ENCODE measurements around the gene COL16A1.
A peak's percentile ranks its signal among the peaks of the same experiment; 100 is the strongest.

Gene COL16A1

DNA sequence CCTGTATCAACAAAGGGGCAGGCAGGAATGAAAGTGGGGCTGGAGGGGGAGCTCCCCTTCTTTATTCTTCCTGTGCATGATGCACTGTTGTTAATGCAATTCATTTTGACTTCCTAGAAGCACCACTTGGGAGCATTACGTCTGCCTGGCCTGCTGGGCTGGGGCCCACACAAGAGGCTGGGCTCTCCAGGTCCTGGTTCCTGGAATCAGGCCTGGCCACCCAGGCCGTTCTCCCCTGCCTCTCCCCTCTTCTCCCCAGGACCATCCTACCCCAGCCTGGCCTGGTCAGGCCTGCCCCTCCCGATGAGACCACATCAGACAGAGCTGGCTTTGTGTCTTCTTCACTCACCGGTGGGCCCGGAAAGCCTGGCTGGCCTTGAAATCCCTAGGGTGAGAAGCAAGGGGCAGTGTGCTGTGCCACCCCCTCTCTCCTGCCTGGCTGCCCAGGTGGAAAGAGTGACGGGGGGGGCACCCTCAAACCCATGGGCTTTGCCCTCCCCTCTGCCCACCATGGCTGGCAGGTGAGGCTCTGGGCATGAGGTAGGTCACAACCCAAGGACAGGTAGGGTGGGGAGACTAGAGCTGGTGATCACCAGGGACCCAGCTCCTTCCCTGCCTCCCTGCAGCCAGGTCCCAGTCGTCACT, 38.5 kb downstream of the COL16A1 start:
- no peak for DNase-seq (ENCODE audit: low spot score)

GRCh38 chr1:31664528-31664927, 39.3 kb downstream of the COL16A1 start:
- no peak for DNase-seq (ENCODE audit: low spot score)

DNA sequence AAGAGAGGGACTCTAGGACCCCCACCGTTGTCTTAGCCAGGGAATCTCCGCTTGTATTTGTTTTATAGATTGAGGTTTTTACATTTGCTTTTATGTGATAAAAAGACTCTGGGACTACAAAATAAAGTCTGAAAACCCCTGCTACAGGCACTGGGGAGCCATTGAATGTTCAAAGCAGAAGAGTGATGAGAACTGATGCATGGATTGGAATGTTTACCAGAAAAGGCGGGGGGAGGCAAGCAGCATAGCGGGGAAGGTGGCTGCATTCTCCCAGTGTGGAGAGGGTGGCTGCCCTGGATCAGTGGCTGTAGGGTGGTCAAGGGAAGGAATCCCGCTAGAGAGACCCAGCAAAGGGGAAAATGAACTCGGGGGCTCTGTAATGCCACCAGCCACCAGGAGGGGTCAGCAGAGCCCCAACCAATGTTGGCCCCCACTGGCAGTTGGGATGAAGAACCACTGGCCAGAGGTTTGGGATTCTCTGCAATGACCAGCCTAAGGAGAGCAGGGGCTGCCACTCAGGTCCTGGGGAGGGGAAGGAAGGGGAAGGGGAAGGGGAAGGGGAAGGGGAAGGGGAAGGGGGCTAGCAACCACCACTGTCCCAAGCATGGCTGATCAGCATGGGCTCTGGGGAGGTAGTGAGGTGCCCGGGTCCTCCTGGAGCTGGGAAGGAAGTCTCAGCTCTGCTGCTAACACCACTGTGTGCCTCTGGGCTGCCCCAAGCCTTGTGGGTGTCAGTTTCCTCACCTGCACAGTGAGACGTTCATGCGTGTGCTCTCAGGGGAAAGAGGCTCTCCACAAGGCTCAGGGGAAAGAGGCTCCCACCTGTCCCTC, 40.0 kb downstream of the COL16A1 start:
- peak; percentile 43 for DNase-seq (ENCODE audit: low spot score)

DNA sequence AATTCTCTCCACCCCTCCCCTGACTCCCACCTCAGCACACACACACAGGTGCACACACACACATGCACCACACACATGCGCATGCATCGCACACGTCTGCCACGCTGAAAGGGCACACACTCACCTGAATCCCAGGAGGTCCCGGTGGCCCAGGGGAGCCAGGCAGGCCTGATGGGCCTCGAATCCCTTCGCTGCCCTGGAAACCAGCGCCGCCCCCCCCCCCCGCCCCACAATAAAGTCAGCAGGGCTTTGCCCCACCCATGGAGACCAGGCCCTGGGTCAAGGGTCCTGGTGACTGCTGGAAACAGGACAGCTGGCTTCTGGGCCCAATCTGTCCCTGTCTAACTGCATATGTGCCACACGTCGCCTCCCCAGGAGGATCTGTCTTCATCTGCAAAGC, 41.4 kb downstream of the COL16A1 start:
- no peak for DNase-seq (ENCODE audit: low spot score)

DNA sequence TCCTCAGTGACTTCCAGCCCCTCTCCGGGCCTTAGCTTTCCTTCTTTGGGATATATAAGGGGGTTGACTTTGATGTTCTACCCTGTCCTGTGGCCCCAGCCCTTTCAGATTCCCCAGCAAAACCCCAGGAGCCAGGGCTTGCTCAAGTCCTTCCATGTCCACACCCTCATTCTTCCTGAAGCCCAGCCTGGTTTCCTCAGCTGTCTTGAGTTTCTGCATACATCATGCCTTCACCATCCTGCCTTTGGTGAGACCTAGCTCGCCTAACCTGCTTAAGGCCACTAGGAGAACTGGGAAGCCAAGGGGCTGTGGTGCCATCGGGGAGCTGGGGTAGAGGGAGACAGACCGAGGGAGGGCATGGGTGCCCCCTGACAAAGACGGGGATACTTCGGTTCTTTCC, 42.0 kb downstream of the COL16A1 start:
- no peak for DNase-seq (ENCODE audit: low spot score)

DNA sequence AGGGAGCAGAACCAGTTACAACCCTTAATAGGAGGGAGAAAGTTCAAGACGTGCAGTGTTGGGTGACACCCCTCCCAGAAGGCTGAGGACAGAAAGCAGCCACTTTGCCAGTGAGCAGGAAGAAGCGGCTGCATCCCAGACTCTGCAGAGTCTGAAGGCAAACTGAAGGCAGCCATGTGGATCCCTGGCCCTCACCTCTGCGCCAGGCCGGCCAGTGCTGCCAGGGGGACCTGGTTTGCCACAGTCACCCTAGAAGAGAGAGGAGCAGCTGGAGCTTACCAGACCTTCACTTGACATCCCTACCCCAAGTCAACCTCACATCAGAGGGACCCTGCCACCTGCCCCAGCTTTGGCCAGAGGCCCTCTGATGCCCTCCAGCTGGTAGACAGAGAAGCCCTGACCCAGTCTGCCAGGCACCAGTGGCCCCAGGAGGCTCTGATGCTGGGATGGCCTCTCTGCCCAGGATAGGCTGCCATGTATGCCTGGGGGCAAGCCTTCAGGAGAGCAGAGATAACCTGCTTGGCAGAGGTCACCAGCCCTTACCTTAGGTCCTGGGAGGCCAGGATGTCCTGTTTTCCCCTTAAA, 42.9 kb downstream of the COL16A1 start:
- DNase-seq (ENCODE audit: low spot score) = no peak

DNA sequence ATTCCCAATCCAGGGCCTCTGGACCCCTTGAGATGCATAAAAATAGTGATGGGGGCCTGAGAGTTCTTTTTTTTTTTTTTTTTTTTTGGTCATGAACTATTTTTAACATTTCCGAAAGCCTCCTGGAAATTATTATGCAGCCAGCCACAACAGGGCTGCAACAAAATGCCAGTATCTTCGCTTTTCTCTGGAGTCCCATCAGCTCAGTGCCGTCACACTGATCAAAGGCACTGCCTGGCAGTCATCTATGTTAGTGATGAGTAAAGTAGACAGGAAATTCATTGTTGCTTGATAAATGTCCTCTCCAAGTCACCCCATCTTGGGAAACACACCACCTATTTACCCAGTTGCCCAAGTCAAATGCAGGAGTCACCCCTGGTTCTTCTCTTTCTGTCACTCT, 43.9 kb downstream of the COL16A1 start:
- no peak for DNase-seq (ENCODE audit: low spot score)

DNA sequence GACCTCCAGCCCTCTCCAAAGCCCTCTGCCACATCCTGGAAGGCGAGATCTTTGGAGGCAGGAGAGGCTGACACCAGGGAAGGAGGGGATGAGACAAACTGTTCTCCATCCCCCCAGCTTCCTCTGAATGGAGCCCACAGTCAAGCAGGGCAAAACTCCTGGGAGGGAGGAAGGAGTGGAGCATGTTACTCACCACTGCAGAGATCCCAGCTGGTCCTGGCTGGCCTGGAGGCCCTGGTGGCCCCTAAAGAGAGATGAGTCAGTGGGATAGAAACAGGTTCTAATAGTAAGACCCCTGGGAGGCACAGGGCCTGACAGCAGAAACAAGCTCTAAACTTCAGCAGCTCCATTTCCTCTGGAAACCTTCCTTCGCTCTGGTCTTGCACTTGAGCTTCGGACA, 45.1 kb downstream of the COL16A1 start:
- no peak for DNase-seq (ENCODE audit: low spot score)

GRCh38 chr1:31657972-31658510, 45.8 kb downstream of the COL16A1 start:
- no peak for DNase-seq (ENCODE audit: low spot score)

DNA sequence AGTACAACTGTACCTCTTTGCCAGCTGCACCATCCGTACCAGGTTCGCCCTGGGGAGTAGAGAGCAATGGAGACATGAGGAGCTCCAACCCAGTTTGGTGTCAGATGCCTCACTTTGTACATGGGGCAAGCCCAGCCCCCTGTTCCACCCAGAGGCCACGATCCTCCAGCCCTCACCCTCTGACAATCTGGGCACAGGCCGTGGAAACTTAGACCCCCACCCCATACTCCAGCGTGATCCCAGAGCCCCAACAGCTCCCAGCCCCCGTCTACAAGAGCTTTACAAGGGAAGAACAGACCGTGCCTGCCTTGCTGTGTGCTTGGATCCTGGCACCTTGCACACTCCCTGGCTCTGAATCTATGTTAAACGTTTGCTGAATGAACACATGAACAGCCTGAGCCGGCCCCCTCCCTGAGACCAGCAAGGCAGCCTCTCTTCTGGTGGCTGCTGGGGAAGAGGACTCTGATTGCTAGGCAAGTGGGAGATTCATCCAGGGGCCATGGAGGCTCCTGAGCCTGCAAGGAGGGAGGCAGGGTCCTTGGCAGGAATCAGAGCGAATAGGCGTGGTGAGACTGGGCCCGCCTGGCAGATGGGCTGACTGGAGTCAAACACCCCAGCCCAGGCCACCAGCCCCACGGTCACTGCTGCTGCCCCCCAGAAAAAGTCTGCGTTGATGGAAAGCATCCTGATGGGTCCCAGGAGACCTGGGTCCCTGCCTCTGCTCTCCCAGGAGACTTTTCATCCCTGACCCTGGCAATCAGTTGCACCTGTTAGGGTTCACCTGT, 46.6 kb downstream of the COL16A1 start:
- DNase-seq (ENCODE audit: low spot score) = no peak

DNA sequence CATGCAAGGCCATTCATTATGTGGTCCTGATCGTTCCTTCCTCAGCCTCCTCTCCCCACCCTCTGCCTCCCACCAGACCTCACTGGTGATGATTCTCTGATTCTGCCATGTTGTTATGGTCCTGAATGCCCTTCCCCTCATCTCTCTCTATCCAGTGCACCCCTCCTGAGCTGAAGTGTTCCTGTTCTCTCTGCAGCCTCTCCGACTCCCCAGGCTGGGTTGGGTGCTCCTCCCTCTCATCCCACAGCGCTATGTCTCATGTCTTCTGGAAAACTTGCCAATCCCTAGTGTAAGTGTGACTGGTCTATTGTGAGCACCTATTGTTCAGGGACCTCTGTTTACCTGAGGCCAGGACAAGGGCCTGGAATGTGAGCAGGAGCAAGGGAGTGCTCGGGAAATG, 48.1 kb downstream of the COL16A1 start:
- DNase-seq (ENCODE audit: low spot score) = no peak

DNA sequence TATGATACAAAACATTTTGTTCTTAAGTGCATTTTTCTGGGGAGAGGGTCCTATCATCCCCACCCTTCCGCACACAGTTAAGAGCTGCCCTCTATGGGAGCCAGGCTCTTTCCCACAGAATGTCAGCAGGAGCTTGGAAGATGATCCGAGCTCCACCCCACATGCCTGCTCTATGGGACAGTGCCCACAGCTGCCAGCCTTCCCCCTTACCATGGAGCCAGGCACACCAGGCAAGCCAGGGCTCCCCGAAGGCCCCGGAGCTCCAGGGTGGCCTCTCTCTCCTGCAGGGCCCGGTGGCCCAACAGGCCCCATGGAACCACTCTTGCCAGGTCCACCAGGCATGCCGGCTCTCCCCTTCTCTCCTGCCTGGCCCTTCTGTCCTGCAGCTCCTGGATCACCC, 48.7 kb downstream of the COL16A1 start:
- no peak for DNase-seq (ENCODE audit: low spot score)

DNA sequence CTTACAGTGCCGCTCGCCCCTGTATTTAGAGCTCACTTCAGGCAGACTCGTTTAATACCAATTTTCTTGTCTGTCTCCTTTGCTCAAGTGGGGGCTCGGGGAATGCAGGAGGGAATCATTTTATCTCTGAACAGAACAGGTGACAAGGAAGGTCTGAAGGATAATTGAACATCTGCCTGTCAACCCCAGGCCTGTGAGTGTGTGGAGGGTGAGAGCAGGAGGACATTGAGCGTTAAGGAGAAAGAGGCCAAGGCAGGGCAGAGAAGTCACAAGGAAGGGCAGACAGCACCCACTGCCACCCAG, 49.4 kb downstream of the COL16A1 start:
- no peak for DNase-seq (ENCODE audit: low spot score)

GRCh38 chr1:31653717-31654473, 49.9 kb downstream of the COL16A1 start:
- no peak for DNase-seq (ENCODE audit: low spot score)

DNA sequence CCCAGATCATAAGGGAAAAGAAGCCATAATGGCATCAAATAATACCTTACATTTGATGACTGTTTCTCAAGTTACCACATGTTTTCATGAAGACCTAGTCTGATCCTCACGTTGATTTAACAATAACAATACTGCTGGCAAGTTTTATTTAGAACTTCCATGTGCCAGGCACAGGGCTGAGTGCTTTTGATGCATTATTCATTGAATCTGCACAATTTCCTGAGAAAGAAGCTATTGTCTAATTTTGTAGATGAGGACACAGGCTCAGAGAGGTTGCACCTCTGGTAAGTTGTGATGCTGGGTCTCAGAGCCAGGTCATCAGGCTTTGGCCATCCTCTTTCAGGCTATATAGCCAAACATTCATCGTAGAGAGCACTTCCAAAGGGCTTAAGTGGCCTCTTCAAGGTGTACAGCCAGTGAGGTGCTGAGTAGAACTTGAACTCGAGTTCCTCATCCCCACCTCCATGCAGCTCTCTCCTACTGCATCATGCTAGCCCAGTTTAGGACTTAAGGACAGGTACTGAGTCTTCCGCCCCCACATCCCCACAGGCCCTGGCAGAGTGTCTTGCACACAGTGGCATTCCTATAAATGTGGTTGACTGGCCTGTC, 50.8 kb downstream of the COL16A1 start:
- DNase-seq (ENCODE audit: low spot score) = no peak

DNA sequence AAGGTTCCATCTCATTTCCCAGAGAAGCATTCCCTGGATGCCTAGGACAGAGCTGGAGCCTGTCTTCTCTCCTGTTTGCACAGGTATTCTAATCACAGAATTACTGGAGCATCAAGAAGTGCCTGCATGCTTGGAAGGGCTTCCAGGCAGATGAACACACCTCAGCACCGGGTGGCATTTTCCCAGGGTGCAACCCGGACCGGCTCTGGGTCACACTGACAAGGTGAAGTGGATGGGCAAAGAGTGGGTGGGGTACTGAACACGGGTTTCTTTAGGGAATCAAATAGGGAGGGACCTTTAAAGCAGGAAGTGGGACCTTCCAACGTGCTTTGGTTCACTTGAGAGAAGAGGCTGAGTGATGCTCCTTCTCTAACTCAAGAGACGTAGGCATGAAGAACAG, 52.1 kb downstream of the COL16A1 start:
- peak; percentile 22 for DNase-seq (ENCODE audit: low spot score)

- DNase-seq (ENCODE audit: low spot score) = peak; percentile 23
Observed at GRCh38 chr1:31651089-31651420, 52.8 kb downstream of the COL16A1 start.

- DNase-seq (ENCODE audit: low spot score) = no peak
Observed at GRCh38 chr1:31650161-31651088, 53.4 kb downstream of the COL16A1 start.

- DNase-seq (ENCODE audit: low spot score) = no peak
Observed at GRCh38 chr1:31648641-31649357, 55.0 kb downstream of the COL16A1 start.

DNA sequence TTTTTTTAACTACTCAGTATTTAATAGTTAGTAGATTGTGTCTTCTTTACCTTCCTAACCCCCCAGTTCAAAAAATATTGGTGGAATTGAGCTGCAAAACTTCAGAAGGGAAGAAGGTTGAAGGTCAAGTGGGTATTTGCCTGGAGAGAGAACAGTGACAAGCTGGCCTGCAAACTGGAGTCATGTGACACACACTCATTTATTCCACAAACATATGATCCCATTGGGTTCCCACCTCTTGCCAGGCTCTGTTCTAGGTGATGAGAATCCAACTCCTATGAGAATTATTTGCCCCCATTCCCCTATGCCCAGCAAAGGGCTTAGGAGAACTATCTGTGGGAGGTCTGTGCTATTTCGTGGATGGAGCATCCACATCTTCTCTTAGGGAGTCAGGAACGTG, 55.6 kb downstream of the COL16A1 start:
- DNase-seq (ENCODE audit: low spot score) = no peak

Data from kidney tubule cell (primary cell).